Prostate gland (tissue), 2 donors: Measurements from ENCODE around the gene PAPPA.

ENCODE experiments used
- CTCF ChIP-seq, 4 experiments: fragments of 200-600 bp in 2 of 4; fragments of 450-650 bp in 2 of 4; sonication (generic) in 2 of 4; IDR thresholded peaks; 1 replicate in 3 of 4; 2 replicates in 1 of 4; pipeline ENCODE4 v1.5.1; 2016 to 2019; ENCODE audit warnings: antibody characterized with exemption in 4 of 4, mild to moderate bottlenecking in 2 of 4, moderate library complexity in 2 of 4
- POLR2A ChIP-seq: fragments of 450-650 bp; IDR thresholded peaks from one replicate; pipeline ENCODE4 v1.6.1; 2016; ENCODE audit warnings: antibody characterized with exemption, mild to moderate bottlenecking

- TF ChIP-seq POLR2A (no peak), CTCF (IDR thresholded peaks at IDR 0.05) (no peak)
Measured at GRCh38 chr9:116124472-116125040, 29.0 kb upstream of the PAPPA start.
